ENCODE results near the gene OLR1. TPM values are rescaled to one million over a fixed set of nuclear protein-coding genes. Genes with fewer than 3 reads are reported as not detected.
A peak's percentile ranks its signal among the peaks of the same experiment; 100 is the strongest.

Gene OLR1
- total and polyA plus RNA-seq, 8 donors = 0.70 to 63.6 (median 1.0) TPM

- ATAC-seq = no peak
- H3K9me3 ChIP-seq = no peaks in the 10 kb centered on the region
- no peaks in the 10 kb centered on the region for H3K27me3 ChIP-seq
- peak overlapping the region; percentile 73 to 82 for H3K4me3 ChIP-seq
- peaks cover 0 to 38% of the 10 kb centered on the region in 2 donors for H3K4me1 ChIP-seq
- H3K27ac ChIP-seq = peak overlapping the region; percentile 99
- DNase-seq = no peak
- TF ChIP-seq CTCF (IDR thresholded peaks at IDR 0.05) = no peak
- H3K36me3 ChIP-seq = peaks cover 0 to 21% of the 10 kb centered on the region in 2 donors
- intact Hi-C loops (cut with DNase I) = no loop called here
These were observed 42.9 kb upstream of the OLR1 start for GRCh38 chr12:10214895-10215267.

- H3K36me3 ChIP-seq = peaks cover 0 to 16% of the 10 kb centered on the region in 2 donors
- DNase-seq (peak in 1 of 4 donors; percentile 17), ATAC-seq (peak; percentile 2)
- H3K27ac ChIP-seq = peak overlapping the region; percentile 99
- H3K4me1 ChIP-seq = peaks cover 0 to 38% of the 10 kb centered on the region in 2 donors
- H3K9me3 ChIP-seq = no peaks in the 10 kb centered on the region
- TF ChIP-seq CTCF (IDR thresholded peaks at IDR 0.05) = no peak
- intact Hi-C loops (cut with DNase I) = no loop called here
- H3K4me3 ChIP-seq = peak overlapping the region; percentile 73 to 82
- H3K27me3 ChIP-seq = no peaks in the 10 kb centered on the region
These were observed 42.4 kb upstream of the OLR1 start for GRCh38 chr12:10214136-10214894.

GRCh38 chr12:10213168-10214135 lies 41.5 kb upstream of the OLR1 start:
- no peak for TF ChIP-seq CTCF (IDR thresholded peaks at IDR 0.05)
- H3K27ac ChIP-seq = peak overlapping the region; percentile 99
- DNase-seq = peak; percentile 66 to 88 (median 80)
- no peaks in the 10 kb centered on the region for H3K27me3 ChIP-seq
- peaks cover 0 to 7% of the 10 kb centered on the region in 2 donors for H3K36me3 ChIP-seq
- H3K4me1 ChIP-seq = peaks cover 0 to 38% of the 10 kb centered on the region in 2 donors
- peak; percentile 65 for ATAC-seq
- intact Hi-C loops (cut with DNase I) = no loop called here
- peak overlapping the region; percentile 73 to 82 for H3K4me3 ChIP-seq
- H3K9me3 ChIP-seq = no peaks in the 10 kb centered on the region

GRCh38 chr12:10212739-10213131 lies 40.8 kb upstream of the OLR1 start, which contains the start of gene GABARAPL1:
GABARAPL1 (plus strand) TSS chr12:10212877; CDS start chr12:10213130, 253 bp downstream.
- Histone ChIP-seq H3K27me3 (no peaks in the 10 kb centered on the region), H3K4me1 (peaks cover 0 to 38% of the 10 kb centered on the region in 2 donors), H3K27ac (peak within 1 kb of the TSS; percentile 99), H3K9me3 (no peaks in the 10 kb centered on the region), H3K4me3 (peak within 1 kb of the TSS; percentile 73 to 82), H3K36me3 (no peaks in the 10 kb centered on the region)
- DNase-seq (peak in 3 of 4 donors; percentile 87 to 92 (median 90)), ATAC-seq (peak; percentile 83)
- intact Hi-C loops (cut with DNase I) = no loop called here
- TF ChIP-seq CTCF (IDR thresholded peaks at IDR 0.05) = no peak
